Epidermal melanocyte (primary cell): Measurements from ENCODE around the gene SLAMF9.

Source experiments
- DNase-seq: peaks from one replicate; pipeline ENCODE4 v3.0.0; 2011; ENCODE audit warnings: low spot score; ENCODE audit not compliant: insufficient read length

SLAMF9 gene

DNA sequence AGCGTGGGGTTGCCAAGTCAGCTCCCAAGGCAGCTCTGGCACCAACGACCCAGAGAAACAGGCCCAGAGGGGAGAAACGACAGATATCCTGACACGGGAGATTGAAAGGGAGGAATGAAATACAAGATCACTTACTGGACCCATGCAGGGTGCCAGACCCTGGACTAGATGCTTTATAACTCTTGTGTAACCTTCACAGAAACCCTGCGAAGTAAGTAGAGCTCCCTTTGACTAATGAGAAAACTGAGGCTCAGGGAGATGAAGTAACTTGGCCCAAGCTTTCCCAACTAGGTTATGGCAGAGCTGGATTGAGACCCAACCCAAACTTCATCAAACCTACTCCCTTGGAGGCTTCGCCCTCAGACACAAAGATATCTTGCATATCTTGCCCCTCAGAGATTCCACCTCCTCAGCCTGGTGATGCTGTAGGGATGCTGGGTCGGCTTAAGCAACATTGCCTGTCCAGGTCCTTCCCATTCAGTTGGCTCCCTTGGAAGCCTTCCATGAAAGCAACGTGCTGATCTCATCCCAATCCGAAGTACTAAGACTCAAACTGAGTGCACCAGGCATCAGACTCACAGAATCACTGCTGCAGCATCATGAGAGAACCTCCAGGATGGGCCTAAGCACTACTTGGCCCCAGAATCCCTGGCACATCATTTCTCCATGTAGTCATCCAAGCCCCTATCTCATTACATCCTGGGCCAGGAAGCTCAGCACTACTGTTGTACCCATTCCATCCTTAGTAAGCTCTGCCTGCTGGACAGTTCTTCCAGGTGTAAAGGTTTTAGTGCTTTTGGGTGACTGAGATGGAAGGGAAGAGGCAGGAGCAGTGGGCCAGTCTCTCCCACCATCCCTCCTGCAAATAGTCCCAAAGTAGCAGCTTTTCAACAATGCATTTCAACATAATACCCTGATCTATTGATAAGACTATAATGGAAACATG lies 7.5 kb downstream of the SLAMF9 start:
- DNase-seq, result no peak

- DNase-seq, result no peak
These were observed 8.4 kb downstream of the SLAMF9 start, which contains the start of gene IGSF9 for GRCh38 chr1:159945483-159946241. Gene IGSF9, minus strand, starts transcription at chr1:159945613. Its CDS starts 2,159 bp downstream, at chr1:159943454.

DNA sequence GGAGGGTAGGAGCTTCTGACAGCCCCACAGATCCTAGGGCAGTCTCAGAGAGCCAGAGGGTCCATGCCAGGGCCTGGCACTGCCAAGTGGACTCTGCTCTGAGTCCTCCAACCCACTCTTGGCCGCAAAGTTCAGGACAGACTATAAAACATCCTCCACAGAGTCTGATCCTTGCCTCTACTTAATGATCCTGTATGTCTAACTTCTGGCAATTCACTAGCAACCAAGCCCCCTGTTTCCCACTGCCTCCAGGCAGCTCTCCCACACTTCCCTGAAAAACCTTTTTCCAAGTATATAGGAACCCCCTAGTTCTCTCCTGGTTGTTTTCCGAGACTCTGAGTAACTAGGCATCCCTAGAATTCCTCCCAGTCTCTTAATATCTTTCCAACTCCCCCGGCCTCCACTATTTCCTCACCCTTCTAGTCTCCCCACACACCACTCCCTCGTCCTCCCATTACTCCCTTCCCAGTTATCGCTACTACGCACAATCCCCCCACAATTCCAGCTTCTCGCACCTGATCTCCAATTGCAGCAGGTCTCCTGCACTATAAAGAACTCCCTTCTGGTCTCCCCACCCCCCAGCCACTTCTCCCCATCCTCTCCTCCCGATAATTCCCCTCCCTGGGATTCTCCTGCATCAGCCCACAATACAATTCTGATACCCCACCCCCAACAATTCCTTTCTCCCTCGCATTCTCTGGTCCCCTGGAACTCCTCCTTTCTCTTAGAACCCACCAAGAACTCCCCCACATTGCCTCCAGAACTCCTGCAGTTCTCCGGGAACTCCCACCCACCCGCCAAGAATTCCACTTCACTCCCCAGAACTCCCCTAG lies 9.2 kb downstream of the SLAMF9 start:
- DNase-seq, result no peak

DNA sequence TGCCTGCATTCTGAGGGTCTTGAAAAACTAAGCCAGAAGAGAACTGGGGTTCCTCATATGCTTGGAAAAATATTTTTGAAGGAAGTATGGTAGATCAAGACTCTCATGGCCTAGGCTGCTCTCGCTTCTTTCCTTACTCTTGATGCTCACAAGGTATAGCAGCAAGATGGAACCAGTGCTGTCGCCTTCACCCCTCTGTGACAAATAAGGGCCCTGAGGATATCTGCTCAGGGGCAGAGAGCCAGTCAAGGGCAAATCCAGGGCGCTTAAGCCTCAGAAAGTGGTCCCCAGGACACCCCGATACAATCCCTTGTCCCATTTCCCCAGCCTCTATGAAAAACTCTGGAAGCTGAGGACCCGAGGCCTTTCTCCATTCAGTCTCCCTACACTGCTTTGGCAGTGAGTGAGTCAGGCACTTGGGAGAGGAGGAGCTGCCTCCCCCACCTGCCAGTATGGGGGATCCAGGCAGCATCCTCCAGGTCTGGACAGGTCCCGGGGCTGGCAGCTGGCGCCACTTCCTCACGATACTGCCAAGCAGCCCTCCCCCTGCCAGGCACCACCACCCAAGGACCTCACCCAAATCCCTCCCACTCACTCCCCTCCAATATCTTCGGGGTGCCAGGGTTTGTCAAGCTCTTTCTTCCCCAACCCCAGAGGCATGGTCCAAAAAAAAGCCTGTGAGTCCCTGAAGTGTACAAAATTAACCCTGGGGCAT lies 10.0 kb downstream of the SLAMF9 start:
- no peak for DNase-seq

- DNase-seq, result no peak
These were observed 10.8 kb downstream of the SLAMF9 start for GRCh38 chr1:159943278-159943640.

GRCh38 chr1:159942632-159943277 lies 11.3 kb downstream of the SLAMF9 start:
- no peak for DNase-seq

DNA sequence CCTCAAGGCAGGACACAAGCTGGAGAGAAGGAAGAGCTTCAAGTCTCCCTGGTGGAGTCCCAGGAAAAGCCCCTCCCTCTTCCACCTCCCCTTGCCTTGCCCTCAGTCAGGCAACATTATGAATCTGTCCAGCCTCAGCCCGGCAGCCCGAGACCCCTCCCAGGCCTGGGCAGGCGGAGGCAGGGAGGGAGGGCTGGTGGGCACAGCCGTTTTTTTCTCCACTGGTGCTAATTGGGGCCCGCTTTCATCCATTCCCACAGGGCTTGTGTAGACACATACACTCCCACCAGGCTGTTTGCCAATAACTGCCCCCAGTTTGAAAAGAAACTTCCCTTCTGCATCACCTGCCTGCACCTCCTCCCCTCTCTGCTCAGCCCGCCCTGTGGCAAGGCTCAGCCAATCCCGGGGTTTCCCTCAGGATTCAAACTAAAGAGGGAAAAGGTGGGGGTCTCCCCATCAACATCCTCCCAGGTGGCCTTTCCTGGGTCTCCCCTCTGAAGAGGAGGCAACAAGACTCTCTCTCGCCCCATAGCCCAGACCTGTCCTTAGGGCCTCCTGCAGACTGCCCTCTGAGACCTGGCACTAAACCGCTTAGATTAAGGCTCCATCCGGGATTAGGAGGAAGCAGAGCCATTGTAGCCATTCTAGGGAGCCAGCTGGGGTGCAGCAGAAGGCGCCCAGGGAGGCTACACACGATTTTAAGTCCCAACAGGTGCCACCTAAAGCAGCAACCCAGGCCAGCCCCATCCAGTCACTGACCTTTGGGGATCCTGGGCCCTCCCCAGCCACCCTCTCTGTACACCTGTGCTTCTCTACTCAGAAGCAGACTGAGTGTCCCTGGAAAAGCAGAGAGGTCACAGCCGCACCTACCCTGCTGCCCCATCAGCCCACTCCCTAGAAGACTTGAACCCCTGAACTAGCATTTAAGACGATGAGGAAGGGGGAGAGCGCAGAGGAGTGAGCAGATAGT lies 12.2 kb downstream of the SLAMF9 start:
- no peak for DNase-seq

- DNase-seq, result no peak
These were observed 12.9 kb downstream of the SLAMF9 start for GRCh38 chr1:159941141-159941540.

- DNase-seq, result no peak
These were observed 13.9 kb downstream of the SLAMF9 start for GRCh38 chr1:159940006-159940620.

GRCh38 chr1:159939678-159940002 lies 14.4 kb downstream of the SLAMF9 start:
- DNase-seq, result no peak

- no peak for DNase-seq
These were observed 14.9 kb downstream of the SLAMF9 start for GRCh38 chr1:159938905-159939677.

DNA sequence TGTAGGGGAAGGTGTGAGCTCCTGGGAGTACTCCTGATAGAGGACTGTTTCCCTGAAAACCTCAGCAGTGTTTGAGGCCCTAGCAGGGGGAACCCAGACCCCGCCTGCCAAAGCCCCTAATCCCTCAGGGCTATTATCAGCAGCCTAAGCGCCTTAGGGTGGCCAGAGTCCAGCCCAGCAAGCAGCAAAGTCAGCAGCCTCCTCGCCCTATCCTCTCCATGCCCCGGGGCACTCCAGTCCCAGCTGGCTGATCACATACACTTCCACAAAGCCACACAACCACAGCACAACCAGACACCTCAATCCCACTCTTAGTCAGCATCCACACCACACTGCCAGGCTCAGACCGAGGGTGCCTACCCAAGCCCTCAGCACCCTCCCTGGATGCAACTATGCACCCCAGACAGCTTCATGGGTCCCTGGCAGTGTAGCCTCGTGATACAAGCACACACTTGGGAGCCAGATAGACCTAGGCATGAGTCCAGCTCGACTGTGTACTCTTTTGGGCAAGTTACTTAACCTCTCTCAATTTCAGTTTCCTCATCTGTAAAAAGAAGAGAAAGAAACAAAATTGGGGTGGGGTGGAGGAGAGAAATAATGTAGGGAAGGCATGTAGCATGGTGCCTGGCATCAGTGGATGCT lies 15.7 kb downstream of the SLAMF9 start:
- DNase-seq, result no peak

DNA sequence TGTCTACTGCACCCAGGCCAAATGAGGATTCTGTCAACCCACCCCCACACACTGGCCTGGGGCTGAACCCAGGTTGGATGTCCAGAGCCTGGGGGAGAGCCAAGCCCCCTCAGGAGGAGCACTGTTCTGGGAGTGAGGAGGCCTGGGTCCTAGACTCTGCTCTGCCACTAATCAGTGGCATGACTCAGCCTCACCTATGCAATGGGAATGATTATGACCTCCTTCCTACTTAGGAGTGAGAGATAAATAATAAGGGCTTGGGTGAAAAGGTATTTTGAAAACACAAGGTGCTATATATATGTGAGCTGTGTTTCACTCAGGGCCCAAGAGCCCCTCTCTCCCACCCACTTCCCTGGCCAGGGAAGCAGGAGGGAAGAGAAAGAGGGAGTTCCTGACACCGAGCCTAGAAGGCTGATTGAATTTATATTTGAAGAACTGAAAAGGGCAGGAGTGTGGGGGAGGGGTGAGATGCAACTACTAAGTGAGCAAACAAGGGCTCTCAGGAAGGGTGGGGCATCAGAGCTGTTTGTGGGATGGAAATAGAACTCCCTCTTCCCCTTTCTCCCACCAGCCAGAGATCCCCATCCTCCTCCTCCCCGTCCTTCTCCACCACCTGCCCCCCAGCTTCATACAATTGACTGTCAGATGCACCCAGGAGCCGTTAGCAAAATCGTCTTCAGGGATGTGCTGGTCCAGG lies 16.8 kb downstream of the SLAMF9 start:
- DNase-seq, result no peak

DNA sequence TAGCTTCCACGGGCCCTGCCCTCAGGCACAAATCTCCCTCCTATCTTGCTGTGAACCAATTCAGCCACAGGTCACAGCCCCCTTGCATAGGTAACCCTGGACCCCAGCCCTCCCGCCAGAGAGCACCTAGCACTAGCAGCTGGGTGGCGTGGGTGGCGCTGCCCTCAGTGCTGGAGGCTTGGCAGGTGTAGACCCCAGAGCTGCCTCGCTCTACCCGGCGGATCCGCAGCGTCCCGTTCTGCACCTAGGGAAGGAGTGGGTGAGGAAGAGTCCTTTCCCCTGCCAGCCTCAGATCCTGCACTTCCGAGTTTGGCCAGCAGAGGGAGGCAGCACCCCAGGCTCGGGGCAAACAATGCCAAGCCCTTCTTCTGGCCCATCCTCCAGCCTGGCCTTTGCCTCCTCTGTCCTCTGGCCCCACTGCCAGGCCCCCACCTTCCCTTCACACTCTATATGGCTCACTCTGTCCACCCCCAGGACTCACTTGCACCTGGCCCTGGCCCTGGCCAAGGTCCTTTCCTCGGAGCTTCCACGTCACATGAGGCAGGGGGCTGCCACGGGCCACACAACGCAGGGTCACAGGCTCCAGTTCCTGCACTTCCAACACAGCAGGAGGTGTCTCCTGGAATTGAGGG lies 17.6 kb downstream of the SLAMF9 start:
- peak; percentile 67 for DNase-seq

DNA sequence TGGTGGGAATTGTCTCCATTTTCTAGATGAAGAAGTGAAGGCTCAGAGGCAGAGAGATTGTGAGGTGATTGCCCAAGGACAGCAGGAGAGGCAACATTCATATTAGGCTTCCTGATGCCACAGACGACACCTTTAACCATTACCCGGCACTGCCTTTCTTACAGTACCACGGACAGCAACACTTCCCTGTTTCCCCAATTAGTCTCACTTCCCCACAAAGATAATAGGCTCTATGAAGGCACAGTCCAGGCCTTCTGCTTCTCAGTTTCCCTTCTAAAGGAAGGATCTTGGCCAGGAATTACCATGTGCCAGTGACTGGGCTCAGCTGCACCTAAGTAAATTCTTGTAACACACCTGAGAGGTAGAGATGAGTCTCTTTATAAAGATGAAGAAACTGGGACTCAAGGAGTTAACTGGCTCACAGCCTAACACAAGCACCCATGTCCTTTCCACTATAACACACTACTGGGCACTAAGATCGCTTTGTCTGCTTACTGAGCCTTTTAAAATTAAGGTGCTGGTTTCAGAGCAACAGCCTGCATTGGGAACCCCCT lies 18.2 kb downstream of the SLAMF9 start:
- no peak for DNase-seq

DNA sequence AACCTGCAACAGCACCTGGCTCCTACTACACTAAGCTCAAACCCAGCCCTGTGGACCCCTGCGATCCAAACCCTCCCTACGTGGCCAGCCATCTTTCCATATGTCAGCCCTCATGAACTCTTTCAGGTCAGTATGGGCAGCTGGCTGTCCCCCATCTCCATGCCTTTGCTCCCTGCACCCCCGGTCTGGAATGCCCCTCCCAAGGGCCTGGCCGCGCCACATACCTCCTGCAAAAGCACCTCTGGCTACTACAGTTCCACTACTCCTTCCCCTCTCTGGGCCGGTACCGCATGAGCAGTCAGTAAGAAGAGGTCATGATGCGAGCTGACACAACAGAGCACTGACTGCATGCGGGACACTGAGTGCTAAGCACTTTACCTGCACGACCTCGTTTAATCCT lies 18.7 kb downstream of the SLAMF9 start:
- no peak for DNase-seq
